Activated naive CD4-positive, alpha-beta T cell treated with anti-CD3 and anti-CD28 coated beads for 36 hours (primary cell): ENCODE results near the gene DOP1B. TPM values are rescaled to one million over a fixed set of nuclear protein-coding genes. Genes with fewer than 3 reads are reported as not detected.
"Not testable (repeated sequence)": the region's sequence is repeated elsewhere in the genome, so short reads cannot be mapped to it uniquely, and the experiment has no call there.

Experiments used
- CTCF ChIA-PET: fragments of 350-600 bp; sonication (Branson Sonifier 250); formaldehyde crosslinking; loops from one replicate; lab custom pipeline; 2021; ENCODE audit warnings: antibody characterized with exemption; lab: Charles Lee
- DNase-seq: peaks from one replicate; pipeline ENCODE4 v3.0.0-alpha.2; 2020
- H3K27ac Mint-ChIP-seq: one replicate; pipeline ENCODE4 v1.8.0; 2021; ENCODE audit warnings: mild to moderate bottlenecking, mixed read lengths
- H3K27me3 Mint-ChIP-seq: one replicate; pipeline ENCODE4 v1.8.0; 2021; ENCODE audit warnings: low read depth, mixed read lengths
- H3K36me3 Mint-ChIP-seq: one replicate; pipeline ENCODE4 v1.8.0; 2021; ENCODE audit warnings: low read depth, mixed read lengths
- H3K4me1 Mint-ChIP-seq: one replicate; pipeline ENCODE4 v1.8.0; 2021; ENCODE audit warnings: low read depth, mixed read lengths
- H3K4me3 Mint-ChIP-seq: one replicate; pipeline ENCODE4 v1.8.0; 2021; ENCODE audit warnings: mild to moderate bottlenecking, moderate library complexity, mixed read lengths
- H3K9me3 Mint-ChIP-seq: one replicate; pipeline ENCODE4 v1.8.0; 2021; ENCODE audit warnings: mixed read lengths
- intact Hi-C: fragments of 100-400 bp; cut with micrococcal nuclease; formaldehyde crosslinking; loops from one replicate; pipeline ENCODE4 v1.15.1; 2023
- total RNA-seq, 2 experiments: library from RNA; stranded (reverse); gene quantifications; one replicate each; pipeline ENCODE4 v1.2.3, GENCODE V29; 2021

DOP1B gene
- total RNA-seq, 2 experiments from 2014 or later: 16.4 to 19.6 TPM

DNA sequence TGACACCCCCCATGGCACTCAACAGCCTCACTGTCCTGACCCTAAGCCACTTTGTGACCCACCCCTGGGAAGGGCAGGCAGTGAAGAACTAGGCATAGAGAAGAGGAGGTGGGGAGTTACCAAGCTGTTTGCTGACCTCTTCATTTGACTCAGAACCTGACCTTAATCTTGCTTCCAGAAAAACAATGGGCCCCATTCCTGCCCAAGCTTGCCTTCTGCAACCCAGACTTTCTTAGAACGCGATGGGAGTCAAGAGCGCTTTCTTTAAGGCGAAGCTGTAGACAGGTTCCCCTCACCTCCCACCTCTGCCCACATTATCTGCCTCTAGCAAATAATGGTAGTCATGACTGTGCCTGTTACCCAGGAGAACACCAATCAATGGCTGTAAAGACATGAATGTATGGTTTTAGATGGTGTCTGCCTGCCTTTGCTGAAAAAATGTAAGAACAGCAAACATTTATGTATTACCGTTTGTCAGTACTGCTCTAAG is 30.0 kb upstream of the DOP1B start:
- CTCF ChIA-PET: interaction anchor here (0.7 to 2.3 kb wide), 10 partner anchors 9 to 167 kb away, joined by 3 to 9 read pairs (median 4); no protein-coding TSS in a partner anchor
- H3K36me3 Mint-ChIP-seq: no peaks in the 10 kb centered on the region
- no peak overlapping the region for H3K4me3 Mint-ChIP-seq
- peaks cover 11% of the 10 kb centered on the region for H3K4me1 Mint-ChIP-seq
- no peaks in the 10 kb centered on the region for H3K9me3 Mint-ChIP-seq
- no peaks in the 10 kb centered on the region for H3K27me3 Mint-ChIP-seq
- intact Hi-C loops: no loop called here
- no peak for DNase-seq
- no peak overlapping the region for H3K27ac Mint-ChIP-seq

DNA sequence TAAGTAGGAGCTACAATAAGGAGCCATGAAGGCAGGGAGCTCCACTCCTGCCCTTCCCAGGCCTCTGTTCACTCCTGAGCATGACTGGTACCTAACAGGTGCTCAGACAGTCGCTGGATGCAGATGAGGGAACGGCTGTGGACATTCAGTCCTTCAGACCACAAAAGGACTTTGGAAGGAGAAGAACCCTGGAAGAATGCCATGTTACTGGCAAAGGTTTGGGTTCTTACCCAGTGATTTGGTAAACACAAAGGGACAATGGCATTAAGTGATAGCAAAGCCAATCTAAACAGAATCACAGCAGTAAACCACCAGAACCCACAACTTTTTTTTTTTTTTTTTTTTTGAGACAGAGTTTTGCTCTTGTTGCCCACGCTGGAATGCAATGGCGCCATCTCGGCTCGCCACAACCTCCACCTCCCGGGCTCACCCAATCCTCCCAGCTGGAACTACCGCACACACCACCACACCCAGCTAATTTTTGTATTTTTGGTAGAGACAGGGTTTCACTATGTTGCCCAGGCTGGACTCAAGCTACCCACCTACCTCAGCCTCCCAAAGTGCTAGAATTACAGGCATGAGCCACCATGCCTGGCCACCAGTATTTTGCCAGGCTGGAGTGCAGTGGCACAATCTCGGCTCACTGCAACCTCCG is 29.2 kb upstream of the DOP1B start:
- H3K36me3 Mint-ChIP-seq: no peaks in the 10 kb centered on the region
- intact Hi-C loops: no loop called here
- H3K27me3 Mint-ChIP-seq: no peaks in the 10 kb centered on the region
- H3K4me1 Mint-ChIP-seq: peaks cover 11% of the 10 kb centered on the region
- CTCF ChIA-PET: interaction anchor here (0.7 to 2.3 kb wide), 8 partner anchors 9 to 166 kb away, joined by 3 to 9 read pairs (median 4); no protein-coding TSS in a partner anchor
- no peak overlapping the region for H3K27ac Mint-ChIP-seq
- H3K4me3 Mint-ChIP-seq: no peak overlapping the region
- DNase-seq: no peak
- no peaks in the 10 kb centered on the region for H3K9me3 Mint-ChIP-seq

DNA sequence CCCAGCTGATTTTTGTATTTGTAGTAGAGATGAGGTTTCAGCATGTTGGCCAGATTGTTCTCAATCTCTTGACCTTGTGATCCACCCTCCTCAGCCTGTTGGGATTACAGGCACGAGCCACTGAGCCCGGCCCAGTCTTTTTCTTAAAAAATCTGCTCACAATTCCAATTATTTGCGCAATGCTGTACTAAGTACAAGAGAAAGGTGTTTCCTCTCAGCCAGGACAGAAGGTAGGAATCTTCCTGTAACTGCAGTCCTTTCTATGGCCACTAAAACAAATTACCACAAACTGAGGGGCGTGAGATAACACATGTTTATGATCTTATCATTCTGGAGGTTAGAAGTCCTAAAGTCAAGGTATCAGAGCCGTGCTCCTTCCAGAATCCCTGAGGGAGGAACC is 28.6 kb upstream of the DOP1B start:
- CTCF ChIA-PET: interaction anchor here (1.3 to 1.4 kb wide), 2 partner anchors 11 to 82 kb away, joined by 3 to 4 read pairs; no protein-coding TSS in a partner anchor
- H3K36me3 Mint-ChIP-seq: no peaks in the 10 kb centered on the region
- H3K4me1 Mint-ChIP-seq: peaks cover 11% of the 10 kb centered on the region
- H3K4me3 Mint-ChIP-seq: no peak overlapping the region
- H3K27me3 Mint-ChIP-seq: no peaks in the 10 kb centered on the region
- intact Hi-C loops: no loop called here
- no peaks in the 10 kb centered on the region for H3K9me3 Mint-ChIP-seq
- no peak for DNase-seq
- H3K27ac Mint-ChIP-seq: no peak overlapping the region

DNA sequence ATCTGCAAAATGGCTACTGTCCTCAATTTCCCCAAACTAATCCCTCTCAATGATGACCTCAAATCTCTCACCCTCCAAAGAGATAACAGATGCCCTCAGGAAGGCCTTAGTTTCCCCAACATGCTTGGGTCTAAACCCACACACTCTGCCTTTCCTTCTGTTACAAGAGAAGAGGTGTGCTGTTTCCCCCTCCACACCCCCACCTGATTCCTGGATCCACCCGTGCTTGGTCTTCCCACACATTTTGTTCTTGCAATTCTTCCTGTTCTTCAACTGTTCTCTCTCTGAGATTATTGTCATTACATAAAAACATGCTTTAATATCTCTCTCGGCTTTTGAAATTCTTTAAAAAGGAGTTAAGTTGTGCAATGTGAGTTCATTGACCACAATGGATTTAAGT is 27.4 kb upstream of the DOP1B start:
- no peak overlapping the region for H3K27ac Mint-ChIP-seq

DNA sequence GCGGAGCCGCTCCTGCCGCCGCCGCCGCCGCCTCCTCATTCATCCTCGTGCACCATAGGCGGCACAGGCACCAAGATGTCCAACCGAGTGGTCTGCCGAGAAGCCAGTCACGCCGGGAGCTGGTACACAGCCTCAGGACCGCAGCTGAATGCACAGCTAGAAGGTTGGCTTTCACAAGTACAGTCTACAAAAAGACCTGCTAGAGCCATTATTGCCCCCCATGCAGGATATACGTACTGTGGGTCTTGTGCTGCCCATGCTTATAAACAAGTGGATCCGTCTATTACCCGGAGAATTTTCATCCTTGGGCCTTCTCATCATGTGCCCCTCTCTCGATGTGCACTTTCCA is 26.2 kb upstream of the DOP1B start:
- peaks cover 15% of the 10 kb centered on the region for H3K4me1 Mint-ChIP-seq
- H3K27ac Mint-ChIP-seq, H3K36me3 Mint-ChIP-seq, DNase-seq, H3K9me3 Mint-ChIP-seq, intact Hi-C loops, H3K27me3 Mint-ChIP-seq: not testable (repeated sequence)
- CTCF ChIA-PET: interaction anchor here (0.6 to 1.2 kb wide), 2 partner anchors 11 to 55 kb away, joined by 3 to 4 read pairs; no protein-coding TSS in a partner anchor
- peak overlapping the region; percentile 76 for H3K4me3 Mint-ChIP-seq

More for the DNA sequence above, 27.4 kb upstream of the DOP1B start:
- no peaks in the 10 kb centered on the region for H3K27me3 Mint-ChIP-seq
- peak overlapping the region; percentile 52 for H3K4me3 Mint-ChIP-seq
- H3K36me3 Mint-ChIP-seq: no peaks in the 10 kb centered on the region
- no peaks in the 10 kb centered on the region for H3K9me3 Mint-ChIP-seq
- intact Hi-C loops: no loop called here
- CTCF ChIA-PET: interaction anchor here (0.7 kb wide), 1 partner anchor 653 kb away, joined by 4 read pairs; no protein-coding TSS in a partner anchor
- H3K4me1 Mint-ChIP-seq: peaks cover 14% of the 10 kb centered on the region
- DNase-seq: no peak

DNA sequence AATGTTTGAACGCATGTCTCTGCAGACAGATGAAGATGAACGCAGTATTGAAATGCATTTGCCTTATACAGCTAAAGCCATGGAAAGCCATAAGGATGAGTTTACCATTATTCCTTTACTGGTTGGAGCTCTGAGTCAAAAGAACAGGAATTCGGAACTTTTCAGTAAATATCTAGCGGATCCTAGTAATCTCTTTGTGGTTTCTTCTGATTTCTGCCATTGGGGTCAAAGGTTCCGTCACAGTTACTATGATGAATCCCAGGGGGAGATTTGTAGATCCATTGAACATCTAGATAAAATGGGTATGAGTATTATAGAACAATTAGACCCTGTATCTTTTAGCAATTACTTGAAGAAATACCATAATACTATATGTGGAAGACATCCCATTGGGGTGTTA is 25.8 kb upstream of the DOP1B start:
- Mint-ChIP-seq H3K4me1 (peaks cover 13% of the 10 kb centered on the region), H3K4me3 (peak overlapping the region; percentile 76)
- H3K9me3 Mint-ChIP-seq, H3K36me3 Mint-ChIP-seq, H3K27ac Mint-ChIP-seq, DNase-seq, intact Hi-C loops, H3K27me3 Mint-ChIP-seq: not testable (repeated sequence)
- CTCF ChIA-PET: interaction anchor here (1.2 kb wide), 1 partner anchor 11 kb away, joined by 3 read pairs; no protein-coding TSS in a partner anchor

DNA sequence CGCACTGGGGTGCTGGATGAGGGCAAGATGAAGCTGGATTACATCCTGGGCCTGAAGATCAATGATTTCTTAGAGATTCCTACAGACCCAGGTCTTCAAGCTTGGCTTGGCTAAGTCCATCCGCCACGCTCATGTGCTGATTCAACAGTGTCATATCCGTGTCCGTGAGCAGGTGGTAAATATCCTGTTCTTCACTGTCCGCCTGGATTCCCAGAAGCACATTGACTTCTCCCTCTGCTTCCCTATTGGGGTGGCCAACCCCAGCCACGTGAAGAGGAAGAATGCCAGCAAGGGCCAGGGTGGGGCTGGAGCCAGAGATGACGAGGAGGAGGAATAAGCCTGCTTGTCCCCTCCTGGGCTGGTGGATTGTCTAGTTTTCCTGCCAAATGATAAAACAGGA is 23.9 kb upstream of the DOP1B start:
- CTCF ChIA-PET: interaction anchor here (0.5 kb wide), 1 partner anchor 19 kb away, joined by 5 read pairs; no protein-coding TSS in a partner anchor
- H3K4me3 Mint-ChIP-seq: no peak overlapping the region
- intact Hi-C loops: no loop called here
- H3K27me3 Mint-ChIP-seq: no peaks in the 10 kb centered on the region
- peaks cover 20% of the 10 kb centered on the region for H3K4me1 Mint-ChIP-seq
- no peaks in the 10 kb centered on the region for H3K36me3 Mint-ChIP-seq
- no peaks in the 10 kb centered on the region for H3K9me3 Mint-ChIP-seq
- no peak for DNase-seq
- H3K27ac Mint-ChIP-seq: no peak overlapping the region

DNA sequence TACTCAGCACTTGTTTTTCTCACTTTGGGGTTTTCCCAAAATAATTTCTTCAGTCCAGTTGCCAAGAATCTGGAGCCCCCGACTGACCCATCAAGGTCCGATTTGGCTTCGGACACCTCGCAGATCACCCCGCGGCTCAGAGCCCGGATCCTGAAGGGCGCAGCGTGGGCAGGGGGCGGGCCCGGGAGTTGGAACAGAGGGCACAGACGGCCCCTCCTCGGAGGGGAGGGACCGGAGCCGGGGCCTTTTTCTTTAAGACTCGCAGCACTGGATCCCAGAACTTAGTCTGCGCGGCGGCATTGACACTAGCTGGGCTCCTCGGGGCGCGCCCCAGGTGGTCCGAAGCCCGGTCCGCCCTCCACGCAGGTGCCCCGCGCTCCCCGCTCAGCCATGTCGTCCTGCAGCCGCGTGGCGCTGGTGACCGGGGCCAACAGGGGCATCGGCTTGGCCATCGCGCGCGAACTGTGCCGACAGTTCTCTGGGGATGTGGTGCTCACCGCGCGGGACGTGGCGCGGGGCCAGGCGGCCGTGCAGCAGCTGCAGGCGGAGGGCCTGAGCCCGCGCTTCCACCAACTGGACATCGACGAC is 21.7 kb upstream of the DOP1B start, which contains the start of gene CBR3:
Gene CBR3 (plus strand): TSS at position 277 of the 588 bp plus-strand sequence. CDS start 114 bp downstream, at position 391.
- no peaks in the 10 kb centered on the region for H3K36me3 Mint-ChIP-seq
- peak within 1 kb of the TSS; percentile 91 for H3K4me3 Mint-ChIP-seq
- H3K4me1 Mint-ChIP-seq: peaks cover 18% of the 10 kb centered on the region
- H3K27me3 Mint-ChIP-seq: no peaks in the 10 kb centered on the region
- peak; percentile 66 for DNase-seq
- CTCF ChIA-PET: no interaction called here
- intact Hi-C loops: loop anchor here (1.0 to 2.0 kb wide), 2 partner anchors 21 to 74 kb away; partner anchors contain the start of genes DOP1B and SETD4
- H3K9me3 Mint-ChIP-seq: no peaks in the 10 kb centered on the region
- H3K27ac Mint-ChIP-seq: peak within 1 kb of the TSS; percentile 82

DNA sequence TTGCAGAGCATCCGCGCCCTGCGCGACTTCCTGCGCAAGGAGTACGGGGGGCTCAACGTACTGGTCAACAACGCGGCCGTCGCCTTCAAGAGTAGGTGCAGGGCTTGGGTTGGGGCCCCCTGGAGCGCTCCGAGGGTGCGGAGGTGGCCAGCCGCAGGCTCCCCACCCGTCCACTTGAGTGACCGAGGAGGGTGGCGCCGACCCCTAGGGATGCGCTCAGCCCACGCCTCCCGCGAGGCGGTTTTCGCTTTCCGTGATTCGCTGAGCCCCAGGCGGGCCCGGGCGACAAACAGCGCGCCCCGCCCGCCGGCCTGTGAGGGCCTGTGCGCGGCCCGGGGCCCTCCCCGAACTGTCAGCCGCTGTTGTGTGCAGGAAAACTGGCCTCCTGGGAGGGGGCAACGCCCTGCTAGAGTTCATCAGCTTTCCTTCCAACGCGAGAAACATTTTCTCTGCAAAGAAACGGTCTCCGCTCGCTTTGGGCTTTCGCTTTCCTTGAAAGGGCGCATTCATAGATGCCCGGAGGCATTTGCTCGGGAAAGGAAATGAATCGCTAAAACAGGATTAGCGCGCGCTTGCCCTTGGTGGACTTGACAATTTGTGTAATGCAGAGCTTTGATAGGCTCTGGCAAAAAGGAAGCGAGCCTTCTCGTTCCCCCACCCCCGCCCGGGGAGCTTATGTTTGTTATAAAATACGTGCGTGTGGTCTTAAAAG is 21.1 kb upstream of the DOP1B start:
- CTCF ChIA-PET: interaction anchor here (0.7 to 1.5 kb wide), 4 partner anchors 9 to 17 kb away, joined by 3 to 4 read pairs (median 3); no protein-coding TSS in a partner anchor
- H3K4me3 Mint-ChIP-seq: peak overlapping the region; percentile 91
- peaks cover 17% of the 10 kb centered on the region for H3K4me1 Mint-ChIP-seq
- peak; percentile 79 for DNase-seq
- no peaks in the 10 kb centered on the region for H3K36me3 Mint-ChIP-seq
- H3K27me3 Mint-ChIP-seq: no peaks in the 10 kb centered on the region
- no peaks in the 10 kb centered on the region for H3K9me3 Mint-ChIP-seq
- peak overlapping the region; percentile 79 for H3K27ac Mint-ChIP-seq
- intact Hi-C loops: loop anchor here (1.0 to 2.0 kb wide), 2 partner anchors 21 to 75 kb away; partner anchors contain the start of genes DOP1B and SETD4

DNA sequence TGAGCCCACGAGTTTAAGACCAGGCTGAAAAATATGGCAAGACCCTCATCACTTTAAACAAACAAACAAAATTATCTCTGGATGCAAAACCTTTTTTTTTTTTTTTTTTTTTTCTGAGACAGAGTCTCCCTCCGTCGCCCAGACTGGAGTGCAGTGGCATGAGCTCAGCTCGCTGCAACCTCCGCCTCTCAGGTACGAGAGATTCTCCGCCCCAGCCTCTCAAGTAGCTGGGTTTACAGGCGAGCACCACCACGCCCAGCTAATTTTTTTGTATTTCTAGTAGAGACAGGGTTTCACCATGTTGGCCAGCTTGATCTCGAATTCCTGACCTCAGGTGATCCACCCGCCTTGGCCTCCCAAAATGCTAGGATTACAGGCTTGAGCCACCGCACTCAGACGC is 16.8 kb upstream of the DOP1B start:
- H3K27me3 Mint-ChIP-seq, H3K9me3 Mint-ChIP-seq, H3K36me3 Mint-ChIP-seq, H3K4me3 Mint-ChIP-seq, DNase-seq, H3K27ac Mint-ChIP-seq: not testable (repeated sequence)
- H3K4me1 Mint-ChIP-seq: peaks cover 17% of the 10 kb centered on the region
- CTCF ChIA-PET: interaction anchor here (0.6 to 3.8 kb wide), 5 partner anchors 11 to 208 kb away, joined by 3 to 25 read pairs (median 9); no protein-coding TSS in a partner anchor
- intact Hi-C loops: loop anchor here (2.0 to 10.0 kb wide), 3 partner anchors 291 to 787 kb away; no protein-coding TSS in a partner anchor

DNA sequence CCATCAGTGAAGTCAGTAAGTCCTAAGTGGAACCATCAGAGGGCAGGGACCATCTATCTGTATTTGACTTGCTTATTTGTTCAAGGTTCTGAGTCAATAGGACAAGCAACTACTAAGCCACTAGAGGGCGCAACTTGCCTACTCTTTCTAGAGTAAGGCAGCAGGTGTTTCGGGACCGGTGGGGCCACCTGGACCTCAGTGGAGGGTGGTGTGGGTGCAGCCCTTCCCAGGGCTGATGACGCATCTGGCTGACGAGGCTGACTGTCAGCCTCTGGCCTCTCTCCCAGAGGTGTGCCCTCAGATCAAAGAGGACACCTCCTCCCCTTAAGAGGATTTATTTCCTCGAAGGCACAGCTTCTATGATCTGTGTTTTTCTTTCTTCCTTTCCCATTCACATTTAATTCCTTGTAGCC is 15.1 kb upstream of the DOP1B start:
- Mint-ChIP-seq H3K36me3 (peaks cover 6% of the 10 kb centered on the region), H3K9me3 (no peaks in the 10 kb centered on the region), H3K4me1 (peaks cover 20% of the 10 kb centered on the region), H3K27me3 (no peaks in the 10 kb centered on the region), H3K4me3 (no peak overlapping the region), H3K27ac (peak overlapping the region; percentile 0)
- peak; percentile 95 for DNase-seq
- intact Hi-C loops: loop anchor here (1.0 to 10.0 kb wide), 7 partner anchors 15 to 785 kb away; partner anchors contain the start of gene DOP1B
- CTCF ChIA-PET: interaction anchor here (0.6 to 3.8 kb wide), 19 partner anchors 9 to 286 kb away, joined by 3 to 25 read pairs (median 4); no protein-coding TSS in a partner anchor
